ENCODE measurements around the gene WDR82. TPM values are rescaled to one million over a fixed set of nuclear protein-coding genes. Genes with fewer than 3 reads are reported as not detected.

Gene WDR82
- total RNA-seq, 4 donors from 2014 or later, result 14.6 to 44.9 (median 40.8) TPM

DNA sequence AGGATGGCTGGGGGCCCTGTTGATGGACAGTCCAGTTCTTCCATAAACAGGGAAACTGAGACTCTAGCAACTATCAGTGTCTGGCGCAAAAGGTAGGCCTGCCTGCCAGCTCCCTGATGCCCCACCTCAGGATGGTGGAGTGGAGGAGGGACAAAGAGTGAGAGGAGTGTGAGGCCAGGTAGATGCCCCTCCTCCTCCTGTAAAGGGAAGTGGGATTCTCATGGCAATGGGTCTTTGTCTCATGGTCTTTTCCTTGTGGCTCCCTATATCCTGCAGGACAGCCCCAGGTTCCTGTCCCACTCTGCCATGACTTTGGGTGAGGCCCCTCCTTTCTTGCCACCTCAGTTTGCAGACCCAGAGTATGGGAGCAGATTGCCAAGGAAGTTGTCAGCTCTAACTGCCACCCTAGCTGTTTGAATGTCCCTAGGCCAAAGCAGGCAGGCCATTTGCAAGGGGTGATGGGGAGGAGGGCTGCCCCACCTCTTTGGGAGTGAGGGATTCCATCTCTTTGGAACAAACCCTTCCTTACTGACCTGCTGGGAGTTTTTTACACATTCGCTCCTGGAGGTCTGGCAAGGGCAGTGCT lies 34.8 kb upstream of the WDR82 start:
- Histone ChIP-seq H3K36me3 (no peaks in the 10 kb centered on the region), H3K4me3 (no peak overlapping the region), H3K27ac (peak overlapping the region in 3 of 4 donors; percentile 16 to 35 (median 19)), H3K27me3 (no peaks in the 10 kb centered on the region), H3K9me3 (no peaks in the 10 kb centered on the region), H3K4me1 (peaks cover 4 to 19% (median 11%) of the 10 kb centered on the region in 4 donors)
- no peak for TF ChIP-seq EP300 (IDR thresholded peaks at IDR 0.05; ENCODE audit: low read depth)
- no peak for TF ChIP-seq POLR2AphosphoS5 (IDR thresholded peaks at IDR 0.05)
- no peak for TF ChIP-seq POLR2A (IDR thresholded peaks at IDR 0.05)
- TF ChIP-seq CTCF (IDR thresholded peaks at IDR 0.05), result no peak
- intact Hi-C loops (cut with DNase I; ENCODE audit: low total_unique reads), result no loop called here
- 79 to 100% methylated on average over 1 to 2 of the region's 2 CpGs for WGBS, 2 donors (ENCODE audit: low coverage in 1 of 2)
- in situ Hi-C loops (cut with MboI; ENCODE audit: low pct_ligation_motif_present in 1 of 4, low pct_unique_long_range_greater_than_20kb in 1 of 4, low sequenced_read_pairs in 3 of 4), result no loop called here
- no peak for DNase-seq

GRCh38 chr3:52311576-52312119 lies 33.2 kb upstream of the WDR82 start:
- Histone ChIP-seq H3K9me3 (no peaks in the 10 kb centered on the region), H3K27ac (no peak overlapping the region), H3K4me1 (peaks cover 0 to 15% (median 2%) of the 10 kb centered on the region in 4 donors), H3K4me3 (no peak overlapping the region), H3K27me3 (no peaks in the 10 kb centered on the region), H3K36me3 (no peaks in the 10 kb centered on the region)
- TF ChIP-seq EP300 (IDR thresholded peaks at IDR 0.05; ENCODE audit: low read depth) (no peak), POLR2A (IDR thresholded peaks at IDR 0.05) (no peak), POLR2AphosphoS5 (IDR thresholded peaks at IDR 0.05) (no peak), CTCF (IDR thresholded peaks at IDR 0.05) (no peak)
- intact Hi-C loops (cut with DNase I; ENCODE audit: low total_unique reads) (no loop called here), in situ Hi-C loops (cut with MboI; ENCODE audit: low pct_ligation_motif_present in 1 of 4, low pct_unique_long_range_greater_than_20kb in 1 of 4, low sequenced_read_pairs in 3 of 4) (no loop called here)
- WGBS, 2 donors (ENCODE audit: low coverage in 1 of 2), result 88% methylated on average over 9 of the region's 9 CpGs; no CpG with 5 or more reads in 1 of the 2 donors
- DNase-seq, result no peak

- Histone ChIP-seq H3K4me1 (peaks cover 0 to 22% (median 4%) of the 10 kb centered on the region in 4 donors), H3K36me3 (no peaks in the 10 kb centered on the region), H3K4me3 (no peak overlapping the region), H3K27me3 (no peaks in the 10 kb centered on the region), H3K9me3 (no peaks in the 10 kb centered on the region), H3K27ac (no peak overlapping the region)
- in situ Hi-C loops (cut with MboI; ENCODE audit: low pct_ligation_motif_present in 1 of 4, low pct_unique_long_range_greater_than_20kb in 1 of 4, low sequenced_read_pairs in 3 of 4) (no loop called here), intact Hi-C loops (cut with DNase I; ENCODE audit: low total_unique reads) (no loop called here)
- DNase-seq, result no peak
- no peak for TF ChIP-seq POLR2AphosphoS5 (IDR thresholded peaks at IDR 0.05)
- no peak for TF ChIP-seq EP300 (IDR thresholded peaks at IDR 0.05; ENCODE audit: low read depth)
- 76% methylated on average over 8 of the region's 9 CpGs; no CpG with 5 or more reads in 1 of the 2 donors for WGBS, 2 donors (ENCODE audit: low coverage in 1 of 2)
Measured at GRCh38 chr3:52310861-52311575, 32.6 kb upstream of the WDR82 start.

- Histone ChIP-seq H3K27me3 (no peaks in the 10 kb centered on the region), H3K4me1 (peaks cover 0 to 25% (median 7%) of the 10 kb centered on the region in 4 donors), H3K9me3 (no peaks in the 10 kb centered on the region), H3K27ac (no peak overlapping the region), H3K36me3 (no peaks in the 10 kb centered on the region), H3K4me3 (no peak overlapping the region)
- intact Hi-C loops (cut with DNase I; ENCODE audit: low total_unique reads) (no loop called here), in situ Hi-C loops (cut with MboI; ENCODE audit: low pct_ligation_motif_present in 1 of 4, low pct_unique_long_range_greater_than_20kb in 1 of 4, low sequenced_read_pairs in 3 of 4) (no loop called here)
- 80% methylated on average over 1 of the region's 1 CpG; no CpG with 5 or more reads in 1 of the 2 donors for WGBS, 2 donors (ENCODE audit: low coverage in 1 of 2)
- no peak for TF ChIP-seq POLR2A (IDR thresholded peaks at IDR 0.05)
- DNase-seq, result no peak
Measured at GRCh38 chr3:52308308-52308707, 29.9 kb upstream of the WDR82 start.

- WGBS, 2 donors (ENCODE audit: low coverage in 1 of 2), result 89% methylated on average over 4 of the region's 4 CpGs; no CpG with 5 or more reads in 1 of the 2 donors
- TF ChIP-seq POLR2A (IDR thresholded peaks at IDR 0.05) (no peak), EP300 (IDR thresholded peaks at IDR 0.05; ENCODE audit: low read depth) (no peak), CTCF (IDR thresholded peaks at IDR 0.05) (no peak)
- H3K36me3 ChIP-seq, result no peaks in the 10 kb centered on the region
- peaks cover 0 to 25% (median 7%) of the 10 kb centered on the region in 4 donors for H3K4me1 ChIP-seq
- H3K27me3 ChIP-seq, result no peaks in the 10 kb centered on the region
- H3K9me3 ChIP-seq, result no peaks in the 10 kb centered on the region
- intact Hi-C loops (cut with DNase I; ENCODE audit: low total_unique reads), result no loop called here
- no peak for DNase-seq
- H3K27ac ChIP-seq, result no peak overlapping the region
- H3K4me3 ChIP-seq, result no peak overlapping the region
- in situ Hi-C loops (cut with MboI; ENCODE audit: low pct_ligation_motif_present in 1 of 4, low pct_unique_long_range_greater_than_20kb in 1 of 4, low sequenced_read_pairs in 3 of 4), result no loop called here
Measured at GRCh38 chr3:52306978-52307377, 28.5 kb upstream of the WDR82 start.
